NOMO-1 (cell line): Measurements from ENCODE around the gene SUSD6.
"Not testable (repeated sequence)": the region's sequence is repeated elsewhere in the genome, so short reads cannot be mapped to it uniquely, and the experiment has no call there.

Experiments used
- DNase-seq, 2 experiments: peaks; one replicate each; lab custom pipeline; 2025; ENCODE audit not compliant: unreplicated experiment in 2 of 2; lab: John Stamatoyannopoulos, UW

The SUSD6 gene

GRCh38 chr14:69620211-69620611 lies 8.8 kb downstream of the SUSD6 start:
- peak in 1 of 2 experiments; percentile 19 for DNase-seq

- no peak for DNase-seq
Observed at GRCh38 chr14:69620981-69621380, 9.6 kb downstream of the SUSD6 start.

GRCh38 chr14:69624136-69624535 lies 12.7 kb downstream of the SUSD6 start:
- no peak for DNase-seq

GRCh38 chr14:69625299-69626131 lies 14.1 kb downstream of the SUSD6 start:
- no peak for DNase-seq

GRCh38 chr14:69626132-69626500 lies 14.7 kb downstream of the SUSD6 start:
- DNase-seq = no peak

GRCh38 chr14:69629225-69630127 lies 18.1 kb downstream of the SUSD6 start:
- DNase-seq = no peak

GRCh38 chr14:69630360-69630759 lies 19.0 kb downstream of the SUSD6 start:
- DNase-seq = no peak

- no peak for DNase-seq
Observed at GRCh38 chr14:69631509-69631908, 20.1 kb downstream of the SUSD6 start.

GRCh38 chr14:69632164-69632563 lies 20.8 kb downstream of the SUSD6 start:
- DNase-seq = peak in 1 of 2 experiments; percentile 14

GRCh38 chr14:69632593-69633151 lies 21.3 kb downstream of the SUSD6 start:
- no peak for DNase-seq

GRCh38 chr14:69633238-69633637 lies 21.8 kb downstream of the SUSD6 start:
- DNase-seq = no peak

GRCh38 chr14:69635981-69636639 lies 24.7 kb downstream of the SUSD6 start:
- no peak for DNase-seq

GRCh38 chr14:69636718-69637480 lies 25.5 kb downstream of the SUSD6 start:
- no peak for DNase-seq

- no peak for DNase-seq
Observed at GRCh38 chr14:69637503-69638031, 26.2 kb downstream of the SUSD6 start.

- no peak for DNase-seq
Observed at GRCh38 chr14:69640931-69641330, 29.5 kb downstream of the SUSD6 start.

- DNase-seq = not testable (repeated sequence)
Observed at GRCh38 chr14:69642212-69642793, 30.9 kb downstream of the SUSD6 start.

GRCh38 chr14:69643430-69644200 lies 32.2 kb downstream of the SUSD6 start:
- DNase-seq = peak in 1 of 2 experiments; percentile 82

GRCh38 chr14:69644814-69645213 lies 33.4 kb downstream of the SUSD6 start:
- DNase-seq = peak; percentile 29 to 53

GRCh38 chr14:69647213-69647612 lies 35.8 kb downstream of the SUSD6 start:
- DNase-seq = no peak
